Activated naive CD4-positive, alpha-beta T cell treated with anti-CD3 and anti-CD28 coated beads, Interleukin-2, amount 50 U/mL, for 16 hours (primary cell): ENCODE results near the gene ACIN1.

Experiments used
- DNase-seq: peaks from one replicate; pipeline ENCODE4 v3.0.0-alpha.2; 2020

ACIN1 gene

DNA sequence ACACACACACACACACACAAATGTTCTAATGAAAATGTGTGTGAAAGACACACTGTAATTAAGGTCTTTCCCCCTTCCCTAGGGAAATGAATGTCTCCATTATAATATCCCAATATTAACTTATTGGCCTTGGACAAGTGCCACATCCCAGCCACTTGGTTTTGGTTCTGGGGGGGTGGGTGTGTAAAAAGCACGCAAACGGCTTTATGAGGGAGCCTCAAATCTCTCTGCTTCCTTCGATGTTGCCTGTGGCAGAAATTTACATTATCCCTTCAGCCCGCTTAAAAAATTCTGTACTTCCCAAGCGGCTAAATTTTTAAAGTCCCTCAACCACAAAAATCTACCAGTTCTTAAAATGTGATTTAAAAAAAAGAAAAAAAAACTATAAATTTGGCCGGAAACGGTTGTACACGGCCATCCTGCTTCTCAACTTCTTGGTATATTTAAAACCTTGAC is 85.4 kb downstream of the ACIN1 start:
- DNase-seq = no peak

- no peak for DNase-seq
These were observed 86.1 kb downstream of the ACIN1 start for GRCh38 chr14:23008831-23009230.
